Heart right ventricle (tissue), 16 donors: ENCODE measurements around the gene NMUR1. TPM values are rescaled to one million over a fixed set of nuclear protein-coding genes. Genes with fewer than 3 reads are reported as not detected.

Experiments
- ATAC-seq, 8 donors: fragments of 200-7000 bp; cut with Tn5 transposase; one replicate each; pipeline ENCODE4 v1.9.1; 2020; ENCODE audit warnings: mild to moderate bottlenecking in 8 of 8, moderate library complexity in 8 of 8, moderate number of reproducible peaks in 1 of 8
- DNase-seq, 2 donors: peaks; one replicate each; pipeline ENCODE4 v3.0.0-alpha.2; 2020
- H3K27ac ChIP-seq, 10 donors: fragments of 200-600 bp; sonication (generic) in 2 of 10; one replicate each; pipeline versions ENCODE4 v1.5.0 to v1.8.0; 2020 to 2022; ENCODE audit warnings: mild to moderate bottlenecking in 3 of 10
- H3K27me3 ChIP-seq, 7 donors: fragments of 200-600 bp; one replicate each; pipeline ENCODE4 v1.8.0; 2021 to 2022; ENCODE audit warnings: mild to moderate bottlenecking in 2 of 7
- H3K36me3 ChIP-seq, 9 donors: fragments of 200-600 bp; sonication (generic) in 1 of 9; one replicate each; pipeline versions ENCODE4 v1.5.0 to v1.8.0; 2020 to 2022; ENCODE audit warnings: mild to moderate bottlenecking in 2 of 9
- H3K4me1 ChIP-seq, 9 donors: fragments of 200-600 bp; sonication (generic) in 1 of 9; one replicate each; pipeline versions ENCODE4 v1.5.0 to v1.8.0; 2020 to 2022; ENCODE audit warnings: mild to moderate bottlenecking in 4 of 9
- H3K4me3 ChIP-seq, 10 donors: fragments of 200-600 bp; sonication (generic) in 2 of 10; one replicate each; pipeline versions ENCODE4 v1.5.0 to v1.8.0; 2020 to 2022; ENCODE audit warnings: mild to moderate bottlenecking in 7 of 10, moderate library complexity in 2 of 10
- H3K9me3 ChIP-seq, 11 donors: fragments of 200-600 bp in 10 of 11; sonication (generic) in 2 of 11; one replicate each; pipeline versions ENCODE4 v1.5.0 to v1.8.0; 2013 to 2022; ENCODE audit warnings: mild to moderate bottlenecking in 2 of 11, control low read depth in 1 of 11, moderate library complexity in 1 of 11
- CTCF ChIP-seq, 9 donors: fragments of 200-600 bp; sonication (generic) in 2 of 9; IDR thresholded peaks; one replicate each; pipeline versions ENCODE4 v1.5.0 to v1.8.0; 2021 to 2022; ENCODE audit warnings: antibody characterized with exemption in 9 of 9, mild to moderate bottlenecking in 5 of 9, moderate library complexity in 1 of 9
- WGBS, 2 donors: extraction: QIAGEN DNeasy Blood & Tissue Kit; methylation state at CpG; one replicate each; pipeline ENCODE4 v1.1.7; 2013; ENCODE audit warnings: inconsistent platforms in 1 of 2; 5-methylcytosine and 5-hydroxymethylcytosine counted together
- intact Hi-C, 10 donors: fragments of 100-400 bp; cut with DNase I; formaldehyde crosslinking; loops; one replicate each; pipeline versions ENCODE4 v1.11.1 to v1.14.2; 2022
- polyA plus RNA-seq, 2 donors: library from polyadenylated mRNA; stranded (reverse); fragments of 200-250 nt; gene quantifications; one replicate each; pipeline ENCODE4 v1.2.3, GENCODE V29; 2013
- total RNA-seq, 10 donors: library from RNA; stranded (reverse); fragmentation: NEBNext Ultra II Directional in 3 of 10; extraction: Animal tissue kit (Norgen Biotek cat#: 25700) in 3 of 10; gene quantifications; one replicate each; pipeline versions ENCODE4 v1.2.1 to v1.2.4, GENCODE V29; 2021 to 2023
- donor health status: Arrhythmogenic right ventricular cardiomyopathy.
- donor health status: ischemic (EF 13 %, LVEDD 7.1; RV severe dilation, severe dysfunction).
- donor health status: healthy with polysubstance abuse.
- donor health status: DM: no; HTN: yes; CAD: no.
- donor health status: DM: no; HTN: no; CAD: no.
- donor health status: ischemic (EF 25% LVEDD 6.9; RV normal size, moderate dysfunction).
- donor health status: ischemic (EF 25% LVEDD 5.7; RV mildly dilated, moderate dysfunction).
- donor health status: healthy.
- donor health status: DM: yes; HTN: yes; CAD: no.
- donor health status: Ischemic cardiomyopathy.
- donor health status: ischemic (EF 35%, LVEDD 5.7; RV mildly dilated, moderate dysfunction).
- donor health status: nonischemic (EF 11% LVEDD 7.7; RV severe dilation, severe dysfunction).
- donor health status: DM: yes; HTN: yes; CAD: no.
- donor health status: PGD.
- donor health status: ischemic (EF 29% LVEDD 5.4; RV normal size, mild dysfunction).
- donor health status: nonischemic (EF 23%, LVEDD 6.1; RV moderate dilation, normal function).

NMUR1 gene
- total and polyA plus RNA-seq, 12 donors = 0.10 to 0.82 (median 0.35) TPM; not detected in 1

GRCh38 chr2:231503766-231504165, 26.5 kb downstream of the NMUR1 start:
- Histone ChIP-seq H3K27me3 (no peaks in the 10 kb centered on the region), H3K9me3 (no peaks in the 10 kb centered on the region), H3K4me1 (no peaks in the 10 kb centered on the region), H3K27ac (no peak overlapping the region), H3K4me3 (no peak overlapping the region), H3K36me3 (peaks cover 0 to 31% (median 0%) of the 10 kb centered on the region in 9 donors)
- DNase-seq = no peak
- no peak for ATAC-seq
- 95 to 99% methylated on average over 3 of the region's 3 CpGs for WGBS, 2 donors
- no peak for TF ChIP-seq CTCF (IDR thresholded peaks at IDR 0.05)
- intact Hi-C loops = no loop called here

GRCh38 chr2:231502596-231502995, 27.6 kb downstream of the NMUR1 start:
- Histone ChIP-seq H3K27ac (no peak overlapping the region), H3K27me3 (no peaks in the 10 kb centered on the region), H3K4me1 (no peaks in the 10 kb centered on the region), H3K4me3 (no peak overlapping the region), H3K36me3 (peaks cover 0 to 31% (median 0%) of the 10 kb centered on the region in 9 donors), H3K9me3 (no peaks in the 10 kb centered on the region)
- TF ChIP-seq CTCF (IDR thresholded peaks at IDR 0.05) = no peak
- intact Hi-C loops = no loop called here
- ATAC-seq (no peak), DNase-seq (no peak)

GRCh38 chr2:231497651-231498050, 32.6 kb downstream of the NMUR1 start:
- ATAC-seq (no peak), DNase-seq (no peak)
- Histone ChIP-seq H3K9me3 (no peaks in the 10 kb centered on the region), H3K4me3 (no peak overlapping the region), H3K4me1 (no peaks in the 10 kb centered on the region), H3K36me3 (peaks cover 0 to 6% (median 0%) of the 10 kb centered on the region in 9 donors), H3K27me3 (no peaks in the 10 kb centered on the region), H3K27ac (no peak overlapping the region)
- WGBS, 2 donors = 94 to 95% methylated on average over 1 of the region's 1 CpG
- no peak for TF ChIP-seq CTCF (IDR thresholded peaks at IDR 0.05)
- intact Hi-C loops = no loop called here

GRCh38 chr2:231494669-231495068, 35.6 kb downstream of the NMUR1 start:
- no peak overlapping the region for H3K4me3 ChIP-seq
- no peak for ATAC-seq
- H3K4me1 ChIP-seq = no peaks in the 10 kb centered on the region
- intact Hi-C loops = no loop called here
- no peak overlapping the region for H3K27ac ChIP-seq
- no peaks in the 10 kb centered on the region for H3K36me3 ChIP-seq
- DNase-seq = no peak
- WGBS, 2 donors = 72 to 87% methylated on average over 3 of the region's 3 CpGs
- H3K9me3 ChIP-seq = peaks cover 0 to 3% (median 0%) of the 10 kb centered on the region in 11 donors
- H3K27me3 ChIP-seq = no peaks in the 10 kb centered on the region
- no peak for TF ChIP-seq CTCF (IDR thresholded peaks at IDR 0.05)
